GM19328 (cell line): ENCODE measurements around the gene LHFPL4.
"Not testable (repeated sequence)": the region's sequence is repeated elsewhere in the genome, so short reads cannot be mapped to it uniquely, and the experiment has no call there.

ENCODE experiments used
- ATAC-seq: cut with Tn5 transposase; IDR thresholded peaks from one replicate; pipeline ENCODE4 v1.9.1; 2021; ENCODE audit warnings: mild to moderate bottlenecking, moderate library complexity; ENCODE audit not compliant: unreplicated experiment

Gene LHFPL4

DNA sequence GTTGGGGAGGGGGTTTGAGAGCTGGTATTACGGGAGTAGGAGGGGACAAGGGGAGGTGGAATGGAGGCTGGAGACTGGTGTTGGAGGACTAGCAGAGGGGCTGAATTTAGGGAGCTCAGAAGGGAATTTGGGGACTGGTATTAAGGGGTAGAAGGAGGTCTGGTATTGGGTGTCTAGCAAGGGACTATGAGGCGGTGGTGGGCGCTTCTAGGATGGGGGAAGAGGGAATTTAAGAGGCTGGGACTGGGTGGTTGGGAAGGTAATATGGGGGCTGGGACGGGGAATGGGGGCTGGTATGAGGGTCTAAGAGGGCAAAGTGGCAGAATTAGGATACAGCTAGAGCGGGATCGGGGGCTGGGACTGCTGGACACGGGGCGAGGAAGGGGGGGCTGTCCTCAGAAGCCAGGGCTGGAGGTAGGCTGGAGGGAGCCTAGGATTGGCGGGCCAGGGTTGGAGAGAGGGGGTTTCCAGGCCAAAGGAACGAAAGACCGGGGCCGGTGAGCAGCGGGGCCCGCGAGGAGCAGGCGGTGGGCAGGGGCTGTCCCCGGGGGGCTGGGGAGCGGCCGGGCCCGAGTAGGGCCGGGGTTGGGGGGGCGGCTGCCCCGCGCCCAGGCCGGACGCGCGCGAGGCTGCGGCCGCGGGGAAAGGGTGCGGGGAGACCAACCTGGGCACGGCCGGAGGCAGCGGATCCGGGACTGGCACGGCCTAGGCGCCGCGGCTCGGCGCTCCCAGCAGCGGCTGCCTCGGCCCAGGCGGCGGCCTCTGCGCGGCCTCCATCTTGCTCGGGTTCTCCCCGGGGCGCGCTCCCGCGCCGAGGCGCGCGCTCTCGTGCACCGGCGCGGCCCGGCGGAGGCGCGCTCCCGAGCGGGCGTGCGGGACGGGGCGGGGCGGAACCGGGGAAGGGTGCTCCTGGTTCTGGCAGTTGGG lies at the start of gene LHFPL4:
LHFPL4 (minus strand) TSS at position 802 of the 927 bp plus-strand sequence. CDS start 1,143 bp downstream, outside the sequence.
- no peak for ATAC-seq

DNA sequence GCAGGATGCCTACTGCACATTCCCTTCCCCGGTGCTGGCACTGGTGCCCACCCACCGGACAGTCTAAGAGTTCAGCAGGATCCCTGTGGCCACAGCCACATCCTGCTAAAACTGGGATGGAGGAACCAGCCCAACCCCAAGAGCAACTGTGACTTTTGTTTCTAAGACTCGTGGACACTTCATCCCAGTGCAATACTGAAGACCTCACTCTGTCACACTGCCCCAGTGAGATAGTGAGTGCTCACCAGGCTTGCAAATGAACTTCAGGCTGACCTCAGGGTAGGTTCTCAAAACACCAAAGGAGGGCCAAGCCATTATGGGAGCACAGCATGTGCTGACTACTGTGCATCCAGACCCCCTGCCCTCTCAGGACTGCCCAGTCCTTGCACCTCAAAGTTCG lies 49.0 kb upstream of the LHFPL4 start:
- no peak for ATAC-seq

- ATAC-seq, result not testable (repeated sequence)
These were observed 47.5 kb upstream of the LHFPL4 start for GRCh38 chr3:9601006-9601581.

DNA sequence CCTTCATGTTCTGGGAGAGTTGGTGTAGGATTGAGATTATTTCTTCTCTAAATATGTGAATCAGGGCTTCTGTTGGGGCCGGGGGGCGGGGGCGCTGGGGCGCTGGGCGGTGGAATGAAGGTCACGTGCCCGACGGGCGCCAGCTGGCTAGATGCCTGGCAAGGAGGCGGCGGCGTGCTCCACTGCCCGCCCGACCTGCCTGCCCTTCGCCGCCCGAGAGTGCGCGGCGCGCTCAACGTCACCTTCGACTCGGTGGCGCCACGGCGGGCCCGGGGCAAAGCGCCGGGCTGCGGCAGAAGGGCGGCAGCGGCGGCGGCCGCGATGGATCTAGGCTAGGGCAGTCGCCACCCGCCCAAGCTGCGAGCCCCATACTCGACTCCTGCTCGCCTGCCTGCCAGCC lies 47.0 kb upstream of the LHFPL4 start:
- no peak for ATAC-seq

DNA sequence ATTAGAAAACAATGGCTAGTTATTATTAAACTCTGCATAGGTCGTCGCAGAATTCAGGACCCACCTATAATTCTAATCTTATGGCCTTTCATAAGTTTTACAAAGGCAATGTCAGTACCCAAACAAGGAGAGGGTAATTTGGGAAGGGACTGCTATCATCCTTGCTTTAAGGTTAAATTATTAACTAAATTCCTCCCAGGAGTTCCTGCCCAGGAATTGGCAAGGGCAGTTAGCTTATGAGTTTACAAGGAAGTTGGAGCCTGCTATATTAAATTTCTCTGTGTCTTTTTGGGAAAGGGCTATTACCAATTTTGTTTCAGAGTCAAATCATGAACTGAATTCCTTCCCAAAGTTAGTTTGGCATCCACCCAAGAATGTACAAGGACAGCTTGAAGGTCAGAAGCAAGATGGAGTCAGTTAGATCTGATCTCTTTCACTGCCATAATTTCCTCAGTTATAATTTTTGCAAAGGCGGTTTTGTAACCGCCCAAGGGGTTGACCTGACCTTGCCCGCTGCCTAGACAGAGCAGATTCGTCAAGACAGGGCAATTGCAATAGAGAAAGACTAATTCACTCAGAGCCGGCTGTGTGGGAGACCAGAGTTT lies 45.3 kb upstream of the LHFPL4 start:
- ATAC-seq, result no peak

DNA sequence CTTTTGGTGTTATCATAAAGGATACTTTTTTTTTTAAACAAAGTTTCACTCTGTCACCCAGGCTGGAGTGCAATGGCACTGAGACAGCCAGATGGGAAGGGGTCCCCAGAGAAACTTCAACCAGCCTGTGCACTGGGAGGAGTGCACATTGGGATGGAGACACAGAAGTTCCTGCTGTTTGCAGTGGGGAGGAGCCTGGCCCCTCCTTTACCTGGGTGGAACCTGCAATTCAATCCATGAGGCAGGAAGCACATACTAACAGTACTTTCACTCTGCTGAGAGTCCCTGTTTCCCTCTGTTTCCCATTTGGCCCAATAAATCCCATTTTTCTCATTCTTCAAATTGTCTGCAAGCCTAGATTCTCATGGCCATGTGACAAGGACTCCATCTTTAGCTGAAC lies 42.3 kb upstream of the LHFPL4 start:
- no peak for ATAC-seq

GRCh38 chr3:9591781-9592180 lies 38.2 kb upstream of the LHFPL4 start:
- not testable (repeated sequence) for ATAC-seq

DNA sequence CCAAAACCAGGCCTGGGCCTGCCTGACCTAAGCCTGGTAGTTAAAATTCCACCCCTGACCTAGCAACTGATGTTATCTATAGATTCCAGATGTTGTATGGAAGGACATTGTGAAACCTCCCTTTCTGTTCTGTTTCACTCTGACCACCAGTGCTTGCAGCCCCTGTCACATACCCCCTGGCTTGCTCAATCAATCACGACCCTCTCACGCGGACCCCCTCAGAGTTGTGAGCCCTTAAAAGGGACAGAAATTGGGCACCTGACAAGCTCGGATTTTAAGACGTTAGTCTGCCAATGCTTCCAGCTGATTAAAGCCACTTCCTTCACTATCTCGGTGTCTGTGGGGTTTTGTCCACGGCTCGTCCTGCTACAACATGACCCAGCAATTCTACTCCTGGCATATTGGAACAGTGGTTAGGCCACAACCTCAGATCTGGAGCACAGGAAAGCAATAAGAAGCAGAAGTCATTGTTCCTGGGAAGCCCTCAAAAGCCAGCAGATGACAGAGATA lies 36.7 kb upstream of the LHFPL4 start:
- no peak for ATAC-seq

GRCh38 chr3:9583792-9584191 lies 30.2 kb upstream of the LHFPL4 start:
- no peak for ATAC-seq

DNA sequence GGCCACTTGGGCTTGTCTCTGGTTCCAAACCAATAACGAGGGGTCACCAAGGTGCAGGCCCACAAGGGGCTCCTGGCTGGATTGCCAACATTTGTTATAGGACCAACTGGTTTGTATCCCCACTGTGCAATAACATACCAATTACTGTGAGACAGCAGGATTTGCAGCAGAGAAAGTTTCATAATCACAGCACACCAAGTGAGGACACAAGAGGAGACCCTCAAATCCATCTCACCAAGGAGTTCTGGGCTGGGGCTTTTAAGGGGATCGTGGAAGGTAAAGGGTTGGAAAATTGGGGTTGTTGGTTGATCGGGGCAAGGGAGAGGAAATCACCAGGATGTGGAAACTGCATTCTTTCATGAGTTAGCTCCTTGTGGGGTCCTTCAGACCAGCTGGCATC lies 29.7 kb upstream of the LHFPL4 start:
- ATAC-seq, result no peak

DNA sequence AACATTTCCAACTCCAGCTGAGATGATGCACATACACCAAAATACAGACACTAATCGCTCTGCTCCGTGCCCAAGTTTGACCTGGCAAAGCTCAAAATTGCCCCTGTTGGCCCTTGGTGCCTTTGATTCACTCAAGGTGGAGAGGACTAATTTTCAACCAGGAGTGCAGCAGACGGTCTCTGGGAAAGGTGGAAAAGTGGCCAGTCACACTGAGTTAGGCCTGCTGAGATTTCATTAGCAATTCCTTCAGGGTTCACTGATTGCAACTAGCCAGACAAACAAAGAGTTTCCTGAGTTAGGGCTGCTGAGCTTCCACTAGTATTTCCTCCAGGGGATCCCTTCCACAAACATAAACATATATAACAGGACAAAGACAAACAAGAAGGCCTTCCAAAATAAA lies 28.7 kb upstream of the LHFPL4 start:
- ATAC-seq, result no peak

- ATAC-seq, result no peak
These were observed 28.1 kb upstream of the LHFPL4 start for GRCh38 chr3:9581742-9582141.

- ATAC-seq, result no peak
These were observed 15.4 kb upstream of the LHFPL4 start for GRCh38 chr3:9569054-9569453.

- no peak for ATAC-seq
These were observed 11.7 kb upstream of the LHFPL4 start for GRCh38 chr3:9565316-9565715.

- ATAC-seq, result no peak
These were observed 10.2 kb upstream of the LHFPL4 start for GRCh38 chr3:9563851-9564250.

DNA sequence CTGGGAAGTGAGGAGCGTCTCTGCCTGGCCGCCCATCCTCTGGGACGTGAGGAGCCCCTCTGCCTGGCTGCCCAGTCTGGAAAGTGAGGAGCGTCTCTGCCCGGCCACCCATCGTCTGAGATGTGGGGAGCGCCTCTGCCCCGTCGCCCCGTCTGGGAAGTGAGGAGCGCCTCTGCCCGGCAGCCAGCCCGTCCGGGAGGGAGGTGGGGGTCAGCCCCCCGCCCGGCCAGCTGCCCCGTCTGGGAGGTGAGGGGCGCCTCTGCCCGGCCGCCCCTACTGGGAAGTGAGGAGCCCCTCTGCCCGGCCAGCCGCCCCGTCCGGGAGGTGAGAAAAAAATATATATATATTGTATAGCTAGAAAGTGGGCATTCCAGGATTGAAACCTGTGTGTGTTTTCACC lies 6.4 kb upstream of the LHFPL4 start:
- not testable (repeated sequence) for ATAC-seq

DNA sequence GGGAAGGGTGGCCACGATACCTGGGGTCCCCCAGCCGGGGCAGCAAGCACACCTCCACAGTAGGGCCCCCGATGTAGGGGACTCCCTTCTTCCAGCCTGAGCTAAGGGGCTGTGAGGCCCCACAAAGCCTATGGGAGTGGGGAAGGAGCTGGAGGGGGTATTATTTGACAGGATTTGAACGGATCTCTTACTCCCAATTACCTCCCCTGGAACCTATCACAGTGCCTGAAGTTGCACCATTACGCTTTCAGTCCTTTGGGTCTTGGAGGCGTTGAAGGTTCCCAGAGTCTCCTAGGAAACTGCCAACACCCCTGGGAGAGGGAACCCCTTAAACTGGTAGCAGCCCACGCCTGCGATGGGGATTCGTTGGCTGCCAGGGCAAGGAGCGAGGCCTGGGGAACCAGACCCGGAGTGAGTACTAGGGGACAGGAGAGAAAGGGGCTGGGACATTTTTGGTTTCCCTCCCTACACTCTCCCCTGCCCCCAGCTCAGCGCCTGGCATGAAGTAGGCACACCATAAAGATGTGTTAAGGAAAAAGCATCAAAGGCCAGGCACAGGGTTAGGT lies 409 bp upstream of the LHFPL4 start:
- no peak for ATAC-seq

DNA sequence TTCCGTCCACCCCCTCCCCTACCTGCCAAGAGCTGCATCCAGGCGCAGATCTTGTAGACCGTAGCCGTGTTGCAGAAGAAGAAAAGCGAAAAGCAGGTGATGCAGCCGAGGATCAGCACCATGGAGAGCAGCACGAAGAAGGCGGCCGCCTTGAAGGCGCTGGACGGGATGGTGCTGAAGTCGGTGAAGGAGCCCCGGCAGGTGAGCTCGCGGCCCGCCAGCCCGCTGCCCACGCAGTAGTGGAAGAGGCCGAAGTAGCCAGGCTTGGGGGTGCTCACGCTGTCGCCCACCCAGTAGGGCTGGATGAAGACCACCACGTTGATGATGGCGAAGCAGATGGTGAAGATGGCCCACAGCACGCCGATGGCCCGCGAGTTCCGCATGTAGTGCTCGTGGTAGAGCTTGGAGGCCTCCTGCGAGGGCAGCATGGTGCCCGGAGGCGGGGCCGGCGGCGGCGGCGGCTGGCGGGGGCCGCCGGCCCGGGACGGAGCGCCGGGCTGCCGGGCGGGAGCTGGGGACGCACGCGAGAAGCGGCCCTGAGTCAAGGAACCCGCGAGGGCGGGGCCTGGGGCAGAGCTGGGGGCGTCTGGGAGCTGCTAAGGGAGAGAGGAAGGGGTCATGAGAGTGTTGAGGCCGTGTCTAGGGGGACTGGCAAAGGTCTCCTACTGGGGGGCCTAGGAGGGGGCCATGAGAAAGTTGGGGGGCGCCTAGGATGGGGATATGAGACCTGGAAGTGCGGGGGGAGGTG lies 1.2 kb downstream of the LHFPL4 start:
- no peak for ATAC-seq

DNA sequence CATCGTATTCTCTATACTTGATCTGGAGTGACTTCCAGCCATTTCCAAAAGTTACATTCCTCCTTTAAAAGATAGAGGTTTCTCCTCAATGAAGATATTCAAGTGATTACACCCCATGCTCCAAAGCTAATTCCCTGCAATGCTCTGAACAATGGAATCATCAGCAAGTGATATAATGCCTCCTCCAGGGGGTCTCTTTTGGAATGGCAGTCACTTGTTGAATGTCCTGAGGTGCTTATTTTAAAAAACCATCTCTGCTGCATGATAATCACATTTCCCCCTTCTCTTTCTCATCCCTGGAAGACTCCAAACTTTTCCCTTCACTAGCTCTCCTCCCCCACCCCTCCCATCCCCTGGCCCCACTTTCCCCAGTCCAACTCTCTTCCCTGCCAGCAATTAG lies 2.6 kb downstream of the LHFPL4 start:
- no peak for ATAC-seq

- no peak for ATAC-seq
These were observed 4.0 kb downstream of the LHFPL4 start for GRCh38 chr3:9549600-9549999.

GRCh38 chr3:9548991-9549390 lies 4.6 kb downstream of the LHFPL4 start:
- ATAC-seq, result no peak
